GM12878 (cell line): ENCODE measurements around the gene AGTPBP1. TPM values are rescaled to one million over a fixed set of nuclear protein-coding genes. Genes with fewer than 3 reads are reported as not detected.

Experiments
- ATAC-seq: fragments of 200-7000 bp; cut with Tn5 transposase; 3 replicates; pipeline ENCODE4 v1.9.1; 2020; ENCODE audit warnings: mild to moderate bottlenecking, moderate library complexity
- BruUV-seq: library from RNA; stranded (reverse); fragments of 400-500 nt; replicated peaks from 2 replicates; lab custom pipeline; 2021; lab: Mats Ljungman, UMichigan
- CTCF ChIA-PET: fragments of 300-600 bp; sonication (Branson Sonifier 250); formaldehyde crosslinking; extraction: SDS; loops from one replicate; lab custom pipeline; 2021; ENCODE audit warnings: inconsistent platforms; lab: Yijun Ruan, JAX
- POLR2A ChIA-PET: fragments of 350-600 bp; formaldehyde crosslinking; extraction: SDS; loops from one replicate; lab custom pipeline; 2021; ENCODE audit warnings: inconsistent platforms; lab: Charles Lee
- RAD21 ChIA-PET: fragments of 300-600 bp; sonication (Branson Sonifier 250); formaldehyde crosslinking; loops from one replicate; lab custom pipeline; 2023; ENCODE audit warnings: antibody characterized with exemption; ENCODE audit not compliant: unreplicated experiment; lab: Charles Lee
- SMC1A ChIA-PET: fragments of 300-600 bp; sonication (Branson Sonifier 250); formaldehyde crosslinking; loops from one replicate; lab custom pipeline; 2023; ENCODE audit not compliant: unreplicated experiment, uncharacterized antibody; lab: Charles Lee
- DNase-seq: peaks from one replicate; pipeline ENCODE4 v3.0.0-alpha.2; 2011; ENCODE audit warnings: low read depth, low spot score
- FAIRE-seq: peaks from 3 replicates; lab custom pipeline; 2011; peaks lifted over from hg19 to GRCh38; lab: Jason Lieb, UNC
- H2AFZ ChIP-seq: 2 replicates; pipeline ENCODE4 v1.6.0; 2011; ENCODE audit warnings: low read depth, low read length, control low read depth; ENCODE audit not compliant: control insufficient read depth
- H3K27ac ChIP-seq: 2 replicates; pipeline ENCODE4 v1.5.1; 2011; ENCODE audit warnings: control low read depth; ENCODE audit not compliant: control insufficient read depth, insufficient read depth
- H3K27me3 ChIP-seq, 2 experiments: replicated peaks in 1 of 2; 2 replicates each; pipeline versions ENCODE4 v1.6.0 to v1.6.1; 2011; ENCODE audit warnings: low read length in 1 of 2; ENCODE audit not compliant: control insufficient read depth in 2 of 2, insufficient read depth in 2 of 2
- H3K36me3 ChIP-seq, 2 experiments: 2 replicates each; pipeline ENCODE4 v1.5.1; 2011; ENCODE audit warnings: low read length in 1 of 2; ENCODE audit not compliant: control insufficient read depth in 2 of 2, insufficient read depth in 2 of 2
- H3K4me1 ChIP-seq: 2 replicates; pipeline ENCODE4 v1.6.1; 2011; ENCODE audit warnings: mild to moderate bottlenecking, low read length, moderate library complexity, mixed read lengths; ENCODE audit not compliant: control insufficient read depth, insufficient read depth
- H3K4me2 ChIP-seq: 2 replicates; pipeline ENCODE4 v1.6.0; 2011; ENCODE audit warnings: control low read depth; ENCODE audit not compliant: control insufficient read depth, insufficient read depth
- H3K4me3 ChIP-seq: fragments of 200-600 bp; sonication (generic); 2 replicates; pipeline ENCODE4 v1.5.1; 2016
- H3K79me2 ChIP-seq: 2 replicates; pipeline ENCODE4 v1.6.0; 2011; ENCODE audit warnings: low read length; ENCODE audit not compliant: control insufficient read depth, insufficient read depth
- H3K9ac ChIP-seq: 2 replicates; pipeline ENCODE4 v1.8.0; 2011; ENCODE audit warnings: low read length, control low read depth, mixed read lengths; ENCODE audit not compliant: control insufficient read depth, insufficient read depth
- H3K9me3 ChIP-seq: replicated peaks from 3 replicates; pipeline ENCODE4 v1.5.1; 2011; ENCODE audit warnings: mild to moderate bottlenecking, low read length; ENCODE audit not compliant: control insufficient read depth, insufficient read depth
- H4K20me1 ChIP-seq: 2 replicates; pipeline ENCODE4 v1.6.0; 2011; ENCODE audit not compliant: control insufficient read depth, insufficient read depth
- EGR1 ChIP-seq, 2 experiments: IDR thresholded peaks; 1 replicate in 1 of 2; 2 replicates in 1 of 2; pipeline ENCODE4 v1.6.1; 2011 to 2012; ENCODE audit warnings: low read depth in 2 of 2, low read length in 2 of 2, borderline replicate concordance in 1 of 2, mild to moderate bottlenecking in 1 of 2, moderate library complexity in 1 of 2
- IKZF2 ChIP-seq, 2 experiments: fragments of 450-650 bp; IDR thresholded peaks; 2 replicates each; pipeline ENCODE4 v1.6.1; 2017; ENCODE audit warnings: mild to moderate bottlenecking in 2 of 2, moderate library complexity in 2 of 2
- MTA3 ChIP-seq: IDR thresholded peaks from 2 replicates; pipeline ENCODE4 v1.6.1; 2012; ENCODE audit warnings: low read length, inconsistent platforms, borderline replicate concordance
- SREBF2 ChIP-seq: IDR thresholded peaks from 2 replicates; pipeline ENCODE4 v1.6.1; 2012; ENCODE audit warnings: mild to moderate bottlenecking, low read length
- TCF7 ChIP-seq: IDR thresholded peaks from 2 replicates; pipeline ENCODE4 v1.6.1; 2014; ENCODE audit warnings: antibody characterized with exemption, borderline replicate concordance
- ZSCAN29 ChIP-seq: fragments of 450-650 bp; IDR thresholded peaks from 2 replicates; pipeline ENCODE4 v1.6.1; 2017; ENCODE audit warnings: mild to moderate bottlenecking, moderate library complexity
- WGBS: methylation state at CpG from one replicate; pipeline ENCODE4 v1.1.6; 2016; ENCODE audit warnings: low lambda C conversion rate; ENCODE audit not compliant: insufficient replicate concordance, insufficient coverage; ENCODE audit errors: missing lambda C conversion rate; 5-methylcytosine and 5-hydroxymethylcytosine counted together
- in situ Hi-C: fragments of 300-500 bp; cut with MboI; formaldehyde crosslinking; loops from 9 replicates; pipeline ENCODE4 v1.14.3; 2018; ENCODE audit warnings: mixed read lengths
- intact Hi-C: fragments of 100-400 bp; cut with micrococcal nuclease; formaldehyde crosslinking; loops from one replicate; pipeline ENCODE4 v1.14.2; 2022; ENCODE audit not compliant: unreplicated experiment
- polyA plus RNA-seq, 11 experiments: library from polyadenylated mRNA; depleted of rRNA in 4 of 11; unstranded in 6 of 11; stranded (reverse) in 5 of 11; fragments of >200 nt; fragmentation: Nextera tagmentation in 4 of 11; fragmentation: Illumina TruSeq in 1 of 11; extraction: Ambion mirVana in 4 of 11; extraction: Trizol in 1 of 11; gene quantifications; 1 replicate in 1 of 11; 2 replicates in 10 of 11; pipeline versions ENCODE4 v1.2.1 to v1.2.3, GENCODE V29; 2011 to 2016; ENCODE audit warnings: inconsistent platforms in 2 of 11, missing spikeins in 2 of 11, low read depth in 1 of 11
- total RNA-seq, 4 experiments: library from RNA; depleted of rRNA in 3 of 4; stranded (reverse); fragments of >200 nt in 3 of 4; fragmentation: Illumina TruSeq in 1 of 4; extraction: Trizol in 1 of 4; gene quantifications; 2 replicates each; pipeline versions ENCODE4 v1.2.1 to v1.2.3, GENCODE V29; 2013 to 2021
- TF ChIP-seq, protein P1 (sequence below): IDR thresholded peaks from 2 replicates; pipeline ENCODE4 v1.6.1; 2011; ENCODE audit warnings: low read depth, mild to moderate bottlenecking, low read length, moderate library complexity, borderline replicate concordance; ENCODE audit errors: extremely low read depth
- TF ChIP-seq, protein P2 (sequence below): fragments of 450-650 bp; IDR thresholded peaks from 2 replicates; pipeline ENCODE4 v1.6.1; 2016; ENCODE audit warnings: mild to moderate bottlenecking

Gene AGTPBP1
- total and polyA plus RNA-seq, 10 of the 15 experiments (the other 5 are each of a cell fraction or from before 2014, with no cell fraction given): 6.1 to 35.2 (median 20.0) TPM

DNA sequence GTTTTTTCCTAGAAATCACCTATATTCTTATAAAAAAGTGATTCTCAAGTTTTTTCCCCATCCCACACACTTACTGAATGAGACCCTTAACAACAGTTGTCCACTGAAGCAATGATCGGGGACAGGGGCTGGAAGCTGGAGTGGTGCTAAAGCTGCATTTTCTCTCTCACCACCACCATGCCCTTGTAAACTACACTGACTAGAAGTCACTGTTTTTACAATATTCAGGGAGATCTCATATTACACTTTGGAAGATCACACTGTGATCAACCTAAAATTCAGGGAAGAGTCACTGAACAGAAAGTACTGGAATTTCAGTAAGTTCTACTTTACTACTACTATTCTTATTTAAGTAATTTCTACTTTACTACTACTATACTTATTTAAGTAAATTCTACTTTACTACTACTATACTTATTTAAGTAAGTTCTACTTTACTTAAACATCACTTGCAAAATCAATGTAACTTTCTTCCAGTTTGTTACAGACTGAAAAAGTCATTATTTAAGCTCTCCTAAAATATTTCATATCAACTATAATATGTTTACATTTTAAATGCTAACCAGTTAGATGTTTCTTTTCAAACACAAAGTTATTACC is 164.3 kb downstream of the AGTPBP1 start:
- POLR2A ChIA-PET: no interaction called here
- no peaks in the 10 kb centered on the region for H3K36me3 ChIP-seq
- no peak for DNase-seq
- SMC1A ChIA-PET: interaction anchor here (1.4 to 2.2 kb wide), 2 partner anchors 9 to 33 kb away, joined by 3 to 7 read pairs; no protein-coding TSS in a partner anchor
- 95% methylated on average over 1 of the region's 1 CpG for whole genome bisulfite sequencing
- H3K27ac ChIP-seq: no peak overlapping the region
- FAIRE-seq: no peak
- ATAC-seq: no peak
- no peaks in the 10 kb centered on the region for H3K79me2 ChIP-seq
- H3K27me3 ChIP-seq: no peaks in the 10 kb centered on the region
- H2AFZ ChIP-seq: no peak overlapping the region
- in situ Hi-C loops (no loop called here), intact Hi-C loops (no loop called here)
- BruUV-seq: no TSS peak
- no peaks in the 10 kb centered on the region for H4K20me1 ChIP-seq
- no peaks in the 10 kb centered on the region for H3K4me1 ChIP-seq
- CTCF ChIA-PET: interaction anchor here (2.0 kb wide), 1 partner anchor 33 kb away, joined by 10 read pairs; no protein-coding TSS in a partner anchor
- RAD21 ChIA-PET: no interaction called here
- no peak overlapping the region for H3K4me2 ChIP-seq
- H3K9me3 ChIP-seq: no peaks in the 10 kb centered on the region
- no peak for TF ChIP-seq ZSCAN29
- TF ChIP-seq, protein P1, sequence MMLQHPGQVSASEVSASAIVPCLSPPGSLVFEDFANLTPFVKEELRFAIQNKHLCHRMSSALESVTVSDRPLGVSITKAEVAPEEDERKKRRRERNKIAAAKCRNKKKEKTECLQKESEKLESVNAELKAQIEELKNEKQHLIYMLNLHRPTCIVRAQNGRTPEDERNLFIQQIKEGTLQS: no peak
- TF ChIP-seq, protein P2, sequence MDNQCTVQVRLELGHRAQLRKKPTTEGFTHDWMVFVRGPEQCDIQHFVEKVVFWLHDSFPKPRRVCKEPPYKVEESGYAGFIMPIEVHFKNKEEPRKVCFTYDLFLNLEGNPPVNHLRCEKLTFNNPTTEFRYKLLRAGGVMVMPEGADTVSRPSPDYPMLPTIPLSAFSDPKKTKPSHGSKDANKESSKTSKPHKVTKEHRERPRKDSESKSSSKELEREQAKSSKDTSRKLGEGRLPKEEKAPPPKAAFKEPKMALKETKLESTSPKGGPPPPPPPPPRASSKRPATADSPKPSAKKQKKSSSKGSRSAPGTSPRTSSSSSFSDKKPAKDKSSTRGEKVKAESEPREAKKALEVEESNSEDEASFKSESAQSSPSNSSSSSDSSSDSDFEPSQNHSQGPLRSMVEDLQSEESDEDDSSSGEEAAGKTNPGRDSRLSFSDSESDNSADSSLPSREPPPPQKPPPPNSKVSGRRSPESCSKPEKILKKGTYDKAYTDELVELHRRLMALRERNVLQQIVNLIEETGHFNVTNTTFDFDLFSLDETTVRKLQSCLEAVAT: no peak
- TF ChIP-seq MTA3: no peak
- TF ChIP-seq TCF7: no peak
- TF ChIP-seq EGR1 (IDR thresholded peaks at IDR 0.05; ENCODE audit: borderline replicate concordance in 1 of 2, low read depth in 2 of 2, low read length in 2 of 2): no peak
- TF ChIP-seq IKZF2 (IDR thresholded peaks at IDR 0.05): no peak
- TF ChIP-seq SREBF2: no peak
- TF ChIP-seq, all 136 proteins: peak for 0
- no peak overlapping the region for H3K4me3 ChIP-seq
- H3K9ac ChIP-seq: no peak overlapping the region
